ENCODE measurements around the gene ZMPSTE24.

GRCh38 chr1:40272653-40273213, 14.7 kb downstream of the ZMPSTE24 start:
- TF ChIP-seq CTCF (IDR thresholded peaks at IDR 0.05) (no peak), POLR2A (IDR thresholded peaks at IDR 0.05) (no peak)

Data from testis (tissue), 2 donors.